ENCODE measurements around the gene ADGRG6.

DNA sequence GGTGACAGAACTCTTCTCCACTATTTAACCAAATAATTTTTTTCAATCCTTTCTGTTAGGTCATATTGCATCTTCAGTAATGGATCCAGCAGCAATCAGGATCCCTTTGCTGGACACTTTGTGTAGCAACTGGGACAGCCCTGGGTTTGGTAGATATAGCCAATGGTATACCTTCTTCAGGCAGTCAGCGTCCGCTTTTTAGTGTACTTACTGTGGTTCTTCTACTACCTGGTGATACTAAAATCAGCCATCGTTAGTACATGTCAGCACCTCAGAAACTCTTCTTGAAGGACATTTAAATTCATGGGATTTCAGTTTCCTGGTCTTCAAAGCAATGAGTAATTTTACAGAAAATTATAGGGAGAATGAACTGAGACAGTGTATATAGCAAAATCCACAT lies 93.5 kb downstream of the ADGRG6 start:
- TF ChIP-seq EP300 (IDR thresholded peaks at IDR 0.05; ENCODE audit: borderline replicate concordance in 1 of 2, low read depth in 1 of 2, low read length in 1 of 2) = no peak
- TF ChIP-seq POLR2AphosphoS5 (IDR thresholded peaks at IDR 0.05; ENCODE audit: low read depth, low read length) = no peak
- TF ChIP-seq, protein P1, sequence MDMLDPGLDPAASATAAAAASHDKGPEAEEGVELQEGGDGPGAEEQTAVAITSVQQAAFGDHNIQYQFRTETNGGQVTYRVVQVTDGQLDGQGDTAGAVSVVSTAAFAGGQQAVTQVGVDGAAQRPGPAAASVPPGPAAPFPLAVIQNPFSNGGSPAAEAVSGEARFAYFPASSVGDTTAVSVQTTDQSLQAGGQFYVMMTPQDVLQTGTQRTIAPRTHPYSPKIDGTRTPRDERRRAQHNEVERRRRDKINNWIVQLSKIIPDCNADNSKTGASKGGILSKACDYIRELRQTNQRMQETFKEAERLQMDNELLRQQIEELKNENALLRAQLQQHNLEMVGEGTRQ (IDR thresholded peaks at IDR 0.05; ENCODE audit: borderline replicate concordance, low read depth, low read length) = no peak
- TF ChIP-seq CHD2 (IDR thresholded peaks at IDR 0.05; ENCODE audit: low read length, partially characterized antibody) = no peak
- no peak for TF ChIP-seq RCOR1 (IDR thresholded peaks at IDR 0.05; ENCODE audit: low read length)
- no peak for TF ChIP-seq FOSL2 (IDR thresholded peaks at IDR 0.05; ENCODE audit: borderline replicate concordance, low read depth)
- TF ChIP-seq, protein P2, sequence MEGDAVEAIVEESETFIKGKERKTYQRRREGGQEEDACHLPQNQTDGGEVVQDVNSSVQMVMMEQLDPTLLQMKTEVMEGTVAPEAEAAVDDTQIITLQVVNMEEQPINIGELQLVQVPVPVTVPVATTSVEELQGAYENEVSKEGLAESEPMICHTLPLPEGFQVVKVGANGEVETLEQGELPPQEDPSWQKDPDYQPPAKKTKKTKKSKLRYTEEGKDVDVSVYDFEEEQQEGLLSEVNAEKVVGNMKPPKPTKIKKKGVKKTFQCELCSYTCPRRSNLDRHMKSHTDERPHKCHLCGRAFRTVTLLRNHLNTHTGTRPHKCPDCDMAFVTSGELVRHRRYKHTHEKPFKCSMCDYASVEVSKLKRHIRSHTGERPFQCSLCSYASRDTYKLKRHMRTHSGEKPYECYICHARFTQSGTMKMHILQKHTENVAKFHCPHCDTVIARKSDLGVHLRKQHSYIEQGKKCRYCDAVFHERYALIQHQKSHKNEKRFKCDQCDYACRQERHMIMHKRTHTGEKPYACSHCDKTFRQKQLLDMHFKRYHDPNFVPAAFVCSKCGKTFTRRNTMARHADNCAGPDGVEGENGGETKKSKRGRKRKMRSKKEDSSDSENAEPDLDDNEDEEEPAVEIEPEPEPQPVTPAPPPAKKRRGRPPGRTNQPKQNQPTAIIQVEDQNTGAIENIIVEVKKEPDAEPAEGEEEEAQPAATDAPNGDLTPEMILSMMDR (IDR thresholded peaks at IDR 0.05) = no peak
- TF ChIP-seq, protein P3, sequence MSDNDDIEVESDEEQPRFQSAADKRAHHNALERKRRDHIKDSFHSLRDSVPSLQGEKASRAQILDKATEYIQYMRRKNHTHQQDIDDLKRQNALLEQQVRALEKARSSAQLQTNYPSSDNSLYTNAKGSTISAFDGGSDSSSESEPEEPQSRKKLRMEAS (IDR thresholded peaks at IDR 0.05; ENCODE audit: low read depth) = no peak
- TF ChIP-seq RAD21 (IDR thresholded peaks at IDR 0.05; ENCODE audit: low read length) = no peak
